ENCODE data around the gene PLCG2.

- TF ChIP-seq CTCF (IDR thresholded peaks at IDR 0.05) (no peak), POLR2A (IDR thresholded peaks at IDR 0.05) (no peak)
Observed at GRCh38 chr16:81767987-81768592, 11.0 kb upstream of the PLCG2 start.
